LNCaP clone FGC (cell line): ENCODE results near the gene EDAR.

Experiments
- DNase-seq: peaks from one replicate; pipeline ENCODE4 v3.0.0-alpha.2; 2011; ENCODE audit warnings: low read depth
- H3K4me3 ChIP-seq: 2 replicates; pipeline ENCODE4 v1.5.1; 2011; ENCODE audit warnings: mild to moderate bottlenecking, low read depth, low read length, control low read depth
- CTCF ChIP-seq: IDR thresholded peaks from 2 replicates; pipeline ENCODE4 v1.5.1; 2012; ENCODE audit warnings: mild to moderate bottlenecking; ENCODE audit not compliant: control insufficient read depth, insufficient read depth; ENCODE audit errors: extremely low read depth

EDAR gene

GRCh38 chr2:108936866-108937265 lies 52.2 kb downstream of the EDAR start:
- no peak for TF ChIP-seq CTCF
- H3K4me3 ChIP-seq, result no peak overlapping the region
- no peak for DNase-seq

- TF ChIP-seq CTCF, result no peak
- no peak for DNase-seq
Measured at GRCh38 chr2:108936076-108936864, 52.8 kb downstream of the EDAR start.

GRCh38 chr2:108935271-108935741 lies 53.7 kb downstream of the EDAR start:
- no peak overlapping the region for H3K4me3 ChIP-seq
- DNase-seq, result no peak
- TF ChIP-seq CTCF, result no peak

More at GRCh38 chr2:108936076-108936864, 52.8 kb downstream of the EDAR start:
- no peak overlapping the region for H3K4me3 ChIP-seq

- H3K4me3 ChIP-seq, result no peak overlapping the region
- TF ChIP-seq CTCF, result no peak
- DNase-seq, result no peak
Measured at GRCh38 chr2:108934583-108935245, 54.3 kb downstream of the EDAR start.

GRCh38 chr2:108934151-108934550 lies 54.9 kb downstream of the EDAR start:
- no peak for TF ChIP-seq CTCF
- DNase-seq, result no peak
- H3K4me3 ChIP-seq, result no peak overlapping the region

GRCh38 chr2:108933691-108934117 lies 55.3 kb downstream of the EDAR start:
- TF ChIP-seq CTCF, result no peak
- no peak for DNase-seq
- no peak overlapping the region for H3K4me3 ChIP-seq
